C4-2B (cell line): ENCODE measurements around the gene REC114.

Experiments used
- ZFX ChIP-seq: fragments of 450-650 bp; IDR thresholded peaks from 2 replicates; pipeline ENCODE4 v1.6.1; 2017
- TF ChIP-seq, protein P1 (sequence below): fragments of 450-650 bp; conservative IDR thresholded peaks from 2 replicates; pipeline ENCODE4 v1.5.1; 2017; ENCODE audit warnings: mild to moderate bottlenecking

- TF ChIP-seq, protein P1, sequence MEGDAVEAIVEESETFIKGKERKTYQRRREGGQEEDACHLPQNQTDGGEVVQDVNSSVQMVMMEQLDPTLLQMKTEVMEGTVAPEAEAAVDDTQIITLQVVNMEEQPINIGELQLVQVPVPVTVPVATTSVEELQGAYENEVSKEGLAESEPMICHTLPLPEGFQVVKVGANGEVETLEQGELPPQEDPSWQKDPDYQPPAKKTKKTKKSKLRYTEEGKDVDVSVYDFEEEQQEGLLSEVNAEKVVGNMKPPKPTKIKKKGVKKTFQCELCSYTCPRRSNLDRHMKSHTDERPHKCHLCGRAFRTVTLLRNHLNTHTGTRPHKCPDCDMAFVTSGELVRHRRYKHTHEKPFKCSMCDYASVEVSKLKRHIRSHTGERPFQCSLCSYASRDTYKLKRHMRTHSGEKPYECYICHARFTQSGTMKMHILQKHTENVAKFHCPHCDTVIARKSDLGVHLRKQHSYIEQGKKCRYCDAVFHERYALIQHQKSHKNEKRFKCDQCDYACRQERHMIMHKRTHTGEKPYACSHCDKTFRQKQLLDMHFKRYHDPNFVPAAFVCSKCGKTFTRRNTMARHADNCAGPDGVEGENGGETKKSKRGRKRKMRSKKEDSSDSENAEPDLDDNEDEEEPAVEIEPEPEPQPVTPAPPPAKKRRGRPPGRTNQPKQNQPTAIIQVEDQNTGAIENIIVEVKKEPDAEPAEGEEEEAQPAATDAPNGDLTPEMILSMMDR = no peak
- no peak for TF ChIP-seq ZFX
Observed at GRCh38 chr15:73393336-73393735, 49.6 kb upstream of the REC114 start.
